ENCODE data around the gene ERICH4. TPM values are rescaled to one million over a fixed set of nuclear protein-coding genes. Genes with fewer than 3 reads are reported as not detected.
A peak's percentile ranks its signal among the peaks of the same experiment; 100 is the strongest.
"Not testable (repeated sequence)": the region's sequence is repeated elsewhere in the genome, so short reads cannot be mapped to it uniquely, and the experiment has no call there.

The ERICH4 gene, protein sequence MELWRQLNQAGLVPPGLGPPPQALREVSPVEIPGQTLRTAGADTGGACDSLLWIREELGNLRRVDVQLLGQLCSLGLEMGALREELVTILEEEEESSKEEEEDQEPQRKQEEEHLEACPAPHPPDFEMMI
- total RNA-seq (2014; rRNA removed; shearing (Covaris generic)), result not detected in 2 replicates
- polyA plus RNA-seq (2014; cell fraction: nucleus; rRNA removed), result not detected in 2 replicates

DNA sequence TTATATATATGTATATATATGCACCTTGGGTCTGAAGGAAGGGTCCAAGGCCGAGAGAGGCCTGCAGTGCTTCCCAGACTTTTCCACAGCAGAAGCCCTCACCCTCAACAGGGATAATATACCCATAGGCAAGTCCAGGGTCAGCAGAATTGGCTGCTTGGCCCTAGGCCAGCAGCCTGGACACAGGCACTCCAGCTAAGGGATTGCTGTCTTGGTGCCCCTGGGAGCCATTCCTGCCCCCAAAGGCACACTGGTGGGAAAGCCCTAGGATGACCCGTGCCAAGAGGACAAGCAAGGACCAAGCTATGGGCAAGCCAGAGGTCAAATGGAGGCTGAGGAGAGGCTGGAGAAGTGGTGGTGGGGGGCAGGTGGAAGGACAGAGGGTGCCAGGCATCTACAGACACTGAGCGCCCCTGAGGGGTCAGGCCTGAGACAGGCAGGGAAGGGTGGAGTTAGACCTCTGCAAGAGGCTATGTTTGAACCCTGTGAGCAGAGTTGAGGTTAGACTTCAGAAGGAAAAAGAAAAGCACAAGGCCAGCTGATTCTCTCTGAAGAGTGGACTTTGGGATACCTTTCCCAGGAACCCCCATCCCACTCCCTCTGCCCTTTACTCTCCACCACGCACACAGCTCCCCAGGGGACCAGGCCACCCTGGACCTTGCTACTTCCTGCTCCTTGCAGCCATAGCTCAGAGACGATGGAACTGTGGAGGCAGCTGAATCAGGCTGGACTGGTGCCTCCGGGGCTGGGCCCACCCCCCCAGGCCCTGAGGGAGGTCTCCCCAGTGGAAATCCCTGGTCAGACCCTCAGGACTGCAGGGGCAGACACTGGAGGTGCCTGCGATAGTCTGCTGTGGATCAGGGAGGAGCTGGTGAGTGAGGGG, at the start of gene ERICH4:
Gene ERICH4 (plus strand): TSS at position 684 of the 883 bp plus-strand sequence. CDS start 14 bp downstream, at position 698.
- no peak for DNase-seq (ENCODE audit: extremely low read depth, low read depth)

DNA sequence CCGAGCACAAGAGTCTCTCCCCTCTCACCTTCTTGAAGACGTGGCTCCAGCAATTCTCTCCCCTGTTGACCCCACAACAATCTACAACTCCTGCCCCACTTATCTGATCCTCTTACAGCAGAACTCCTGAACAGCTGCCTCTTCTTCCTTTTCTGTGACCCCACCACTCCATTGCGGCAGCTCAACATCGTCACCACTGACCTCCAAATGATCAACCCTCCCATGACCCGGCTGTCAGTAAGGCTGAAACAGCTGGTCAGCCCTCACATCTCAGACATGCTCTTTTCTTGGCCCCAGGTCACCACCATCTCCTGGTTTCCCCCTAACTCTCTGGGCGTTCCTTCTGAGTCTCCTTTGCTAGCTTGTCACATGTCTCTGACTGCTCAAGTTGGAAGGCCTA, 47.6 kb upstream of the ERICH4 start:
- no peak for DNase-seq (ENCODE audit: extremely low read depth, low read depth)

DNA sequence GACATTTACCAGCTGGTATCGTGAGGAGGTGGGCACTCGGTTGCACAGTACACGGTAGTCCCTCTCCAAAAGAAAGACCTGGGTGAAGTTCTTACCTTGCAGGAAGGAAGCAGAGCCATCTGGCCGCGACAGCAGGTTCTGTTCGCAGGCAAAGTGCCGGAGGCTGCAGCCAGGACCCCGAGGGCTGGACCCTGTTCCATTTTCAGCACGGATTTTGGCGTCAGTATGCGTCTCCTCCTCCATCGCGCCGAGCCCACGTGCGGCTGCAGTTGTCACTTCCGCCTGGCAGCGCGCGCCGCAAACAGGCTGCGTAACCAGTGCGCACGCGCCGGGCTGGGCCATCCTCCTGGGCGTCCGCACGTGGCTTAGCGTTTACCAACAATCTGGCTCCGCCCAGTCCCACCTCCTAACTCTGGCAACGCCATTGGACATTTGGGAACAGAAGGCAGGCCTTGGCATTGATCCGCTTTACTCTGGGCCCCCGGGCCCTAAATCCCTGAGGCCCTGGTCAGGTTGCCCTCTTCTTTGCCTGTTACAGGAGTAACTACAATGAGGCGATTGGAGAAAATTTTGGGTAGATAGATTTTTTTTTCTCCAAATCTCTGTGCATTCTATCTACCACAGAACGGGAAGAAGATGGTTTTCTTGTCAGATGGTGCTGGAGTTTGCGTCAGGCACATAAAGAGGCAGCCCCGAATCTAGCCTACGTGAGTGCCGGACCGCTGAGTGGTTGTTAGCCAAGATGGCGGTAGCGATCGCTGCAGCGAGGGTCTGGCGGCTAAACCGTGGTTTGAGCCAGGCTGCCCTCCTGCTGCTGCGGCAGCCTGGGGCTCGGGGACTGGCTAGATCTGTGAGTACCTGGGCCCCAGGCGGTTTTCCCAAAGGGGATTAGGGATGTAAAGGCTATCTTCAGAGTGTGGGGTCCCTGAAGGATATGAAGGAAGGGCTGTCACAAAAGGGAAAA, 45.6 kb upstream of the ERICH4 start, which contains the start of the genes BCKDHA and EXOSC5:
Gene BCKDHA (plus strand): TSS at position 733 of the 964 bp plus-strand sequence. CDS start 10 bp downstream, at position 743.
Gene EXOSC5 (minus strand): TSS at position 274 of the 964 bp plus-strand sequence. CDS start 31 bp downstream, at position 243.
- peak; percentile 99 for DNase-seq (ENCODE audit: extremely low read depth, low read depth)

DNA sequence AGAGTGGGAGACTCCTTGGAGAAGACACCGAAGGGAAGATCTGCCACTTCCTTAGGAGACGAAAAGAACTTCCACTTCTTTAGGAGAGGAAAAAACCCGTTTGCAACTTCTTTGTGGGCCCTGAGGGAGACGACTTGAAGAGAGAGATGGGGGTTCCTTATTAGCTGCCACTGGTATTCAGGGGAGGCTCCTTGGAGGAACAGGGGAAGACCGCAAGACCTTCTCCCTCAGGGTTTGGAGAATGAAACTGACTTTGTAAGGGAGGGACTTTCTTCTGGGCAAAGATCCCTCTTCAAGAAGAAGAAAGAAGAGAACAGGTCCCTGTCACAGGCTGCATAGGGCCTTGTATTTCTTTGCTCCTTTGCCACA, 44.9 kb upstream of the ERICH4 start:
- no peak for DNase-seq (ENCODE audit: extremely low read depth, low read depth)

DNA sequence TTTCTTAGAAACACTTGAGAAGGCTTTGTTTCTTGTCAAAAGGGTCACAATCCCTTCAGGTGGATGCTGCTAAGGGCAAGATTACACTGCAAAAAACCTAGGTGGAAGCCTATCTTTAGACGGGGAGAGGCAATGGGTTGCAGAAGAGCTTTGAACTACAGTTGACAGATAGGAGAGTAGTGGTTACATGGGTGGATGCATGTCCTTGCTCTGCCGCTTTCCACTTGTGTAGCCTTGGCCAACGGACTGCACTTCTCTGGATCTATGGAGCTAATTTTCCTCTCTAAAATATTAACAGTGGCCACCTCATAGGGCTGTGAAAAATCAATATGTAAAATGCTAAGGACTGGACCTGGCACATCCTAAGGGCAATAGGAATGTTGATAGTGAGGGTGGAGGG, 44.4 kb upstream of the ERICH4 start:
- no peak for DNase-seq (ENCODE audit: extremely low read depth, low read depth)

DNA sequence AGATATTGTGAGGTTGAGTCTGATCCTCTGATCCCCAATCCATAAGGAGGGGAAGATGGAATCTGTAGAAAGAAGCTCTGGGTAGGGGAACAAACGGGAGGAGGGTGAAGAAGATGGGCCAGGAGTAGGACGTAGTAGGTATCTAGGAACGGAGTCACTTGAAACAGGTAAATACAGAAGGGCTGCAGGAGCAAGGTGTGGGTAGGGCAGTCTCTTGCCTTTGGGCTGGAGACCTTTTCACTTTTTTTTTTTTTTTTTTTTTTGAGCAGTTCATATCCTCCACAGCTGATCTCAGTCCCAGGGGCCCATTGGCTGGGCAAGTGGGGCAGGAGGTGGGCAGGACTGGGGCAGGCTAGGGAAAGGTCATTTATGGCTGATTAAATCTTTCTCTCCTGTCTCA, 43.9 kb upstream of the ERICH4 start:
- no peak for DNase-seq (ENCODE audit: extremely low read depth, low read depth)

DNA sequence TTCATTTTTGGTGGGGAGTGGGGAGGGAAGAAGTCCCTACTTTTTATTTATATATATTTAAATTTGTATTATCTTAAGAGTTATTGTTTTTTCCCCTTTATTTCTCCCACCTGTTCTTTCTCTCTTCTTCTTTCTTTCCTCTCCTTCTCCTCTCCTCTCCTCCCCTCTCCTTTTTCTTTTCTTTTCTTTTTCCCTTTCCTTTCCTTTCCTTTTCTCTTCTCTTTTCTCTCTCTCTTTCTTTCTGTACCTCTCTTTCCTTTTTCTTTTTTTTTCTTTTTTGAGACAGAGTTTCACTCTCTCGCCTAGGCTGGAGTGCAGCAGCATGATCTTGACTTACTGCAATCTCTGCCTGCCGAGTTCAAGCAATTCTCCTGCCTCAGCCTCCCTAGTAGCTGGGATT, 43.4 kb upstream of the ERICH4 start:
- no peak for DNase-seq (ENCODE audit: extremely low read depth, low read depth)

DNA sequence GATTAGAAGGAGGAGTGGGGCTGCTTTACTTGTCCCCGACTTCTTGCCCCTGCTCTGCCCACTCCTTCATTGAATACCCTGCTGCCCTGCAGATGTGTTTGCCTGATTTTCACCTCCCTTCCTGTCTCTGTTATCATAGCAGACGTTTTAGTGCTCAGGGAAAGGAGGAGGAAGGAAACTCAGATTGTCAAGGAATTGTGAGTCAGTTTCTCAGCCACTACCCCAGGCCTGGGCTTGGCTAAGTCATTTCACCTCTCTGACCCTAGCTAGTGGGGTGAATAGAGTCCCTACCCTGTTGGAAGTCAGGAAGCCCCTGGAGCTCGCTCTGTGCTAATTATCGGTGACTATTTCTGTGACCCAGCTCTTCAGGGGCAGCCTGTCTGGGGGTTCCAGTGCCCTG, 41.5 kb upstream of the ERICH4 start:
- DNase-seq (ENCODE audit: extremely low read depth, low read depth), result no peak

DNA sequence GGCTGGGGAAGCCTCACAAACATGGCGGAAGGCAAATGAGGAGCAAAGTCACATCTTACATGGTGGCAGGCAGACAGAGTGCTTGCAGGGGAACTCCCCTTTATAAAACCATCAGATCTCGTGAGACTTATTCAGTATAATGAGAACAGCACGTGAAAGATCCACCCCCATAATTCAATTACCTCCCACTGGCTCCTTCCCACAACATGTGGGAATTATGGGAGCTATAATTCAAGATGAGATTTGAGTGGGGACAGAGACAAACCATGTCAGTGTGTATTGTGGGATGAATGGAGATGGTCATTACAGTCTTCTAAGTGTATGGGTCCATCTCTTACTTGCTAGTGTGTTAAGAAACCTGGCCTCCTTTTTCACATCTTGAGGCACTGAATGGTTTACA, 40.9 kb upstream of the ERICH4 start:
- no peak for DNase-seq (ENCODE audit: extremely low read depth, low read depth)

DNA sequence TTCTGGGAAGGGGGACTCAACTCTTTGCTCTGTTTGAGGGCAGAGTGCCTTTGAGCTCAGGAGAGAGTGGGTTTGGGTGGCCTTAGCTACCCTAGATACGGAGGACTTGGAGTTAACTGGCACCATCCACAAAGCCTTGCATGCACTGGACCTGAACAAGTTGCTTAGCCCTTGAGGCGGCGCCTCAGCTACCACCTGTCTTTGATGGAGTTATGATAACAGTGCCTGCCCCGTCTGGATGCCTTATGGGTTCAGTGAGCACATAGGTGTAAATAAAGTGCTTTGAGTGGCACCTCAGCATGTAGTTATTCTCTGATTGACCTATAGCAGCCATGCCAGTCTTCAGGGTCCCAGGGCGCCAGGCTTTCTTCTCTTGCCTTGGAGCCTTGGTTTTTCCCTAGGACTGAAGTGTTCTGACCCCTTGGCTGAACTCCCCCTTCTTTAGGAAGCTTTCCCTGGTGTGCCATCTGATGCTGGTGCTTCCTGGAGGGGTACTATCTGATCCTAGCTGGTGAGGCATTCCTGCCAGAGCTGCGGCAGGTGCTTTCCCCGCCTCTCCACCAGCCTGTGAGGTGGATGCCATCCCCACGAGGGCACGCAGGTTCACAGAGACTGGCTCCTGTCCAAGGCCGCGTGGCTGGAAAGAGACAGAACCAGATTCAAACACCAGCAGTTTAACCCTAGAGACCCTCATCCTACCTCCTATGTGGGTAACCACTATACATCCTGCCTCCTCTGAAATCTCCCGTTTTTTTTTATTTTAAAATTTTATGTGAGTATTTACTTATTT, 39.6 kb upstream of the ERICH4 start:
- no peak for DNase-seq (ENCODE audit: extremely low read depth, low read depth)

DNA sequence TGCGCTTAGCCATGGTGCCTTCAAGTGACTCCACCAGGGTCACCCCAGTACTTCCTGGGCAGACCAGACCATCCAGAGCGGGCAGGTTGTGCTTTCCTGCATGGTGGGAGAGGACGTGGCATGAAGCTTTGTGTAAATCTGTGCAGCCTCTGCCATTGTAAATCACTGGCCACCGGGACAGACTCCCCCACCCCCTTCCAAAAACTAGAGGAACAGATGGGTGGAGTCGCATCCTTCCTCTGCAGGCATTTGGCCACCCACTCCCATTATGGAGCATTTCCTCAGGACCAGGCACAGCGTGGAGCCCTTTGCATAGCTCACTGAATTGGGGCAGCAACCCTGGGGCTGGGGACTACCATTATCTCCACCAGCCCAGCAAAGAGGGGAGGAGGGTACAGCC, 37.2 kb upstream of the ERICH4 start:
- no peak for DNase-seq (ENCODE audit: extremely low read depth, low read depth)

DNA sequence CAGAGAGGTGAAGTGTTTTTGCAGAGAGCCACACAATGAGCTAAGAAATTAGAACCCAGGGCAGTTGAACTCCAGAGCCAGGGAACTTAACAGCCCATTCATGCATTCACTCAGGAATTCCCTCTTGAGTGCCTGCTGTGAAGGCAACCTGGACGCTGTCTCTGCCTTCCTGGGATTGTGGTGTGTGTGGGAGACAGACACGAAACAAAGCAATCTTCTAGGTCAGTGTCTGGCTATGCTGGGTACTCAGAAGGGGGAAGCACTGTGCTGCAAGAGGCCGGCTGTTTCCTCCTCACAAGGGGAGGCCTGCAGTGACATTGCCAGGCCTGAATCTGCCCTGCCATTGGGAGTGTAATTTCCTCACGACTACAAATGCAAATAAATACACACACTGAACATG, 35.7 kb upstream of the ERICH4 start:
- DNase-seq (ENCODE audit: extremely low read depth, low read depth), result no peak

DNA sequence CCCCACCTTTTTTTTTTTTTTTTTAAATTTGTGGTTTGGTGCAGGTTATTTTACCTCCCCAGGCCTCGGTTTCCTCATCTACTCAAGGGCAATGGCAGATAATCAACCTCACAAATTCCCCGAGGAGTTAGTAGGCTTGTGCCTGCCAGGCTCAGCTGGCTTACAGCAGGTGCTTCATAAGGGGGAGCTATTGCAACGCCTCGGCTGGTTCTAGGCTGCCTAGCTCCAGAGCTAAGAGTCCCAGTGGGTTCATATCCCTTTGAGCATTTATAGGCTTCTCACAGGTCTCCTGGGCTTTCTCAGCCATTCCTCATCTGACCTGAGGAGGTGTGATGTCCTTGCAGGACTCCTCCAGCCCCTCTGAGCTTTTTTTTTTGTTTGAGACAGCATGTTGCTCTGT, 34.7 kb upstream of the ERICH4 start:
- DNase-seq (ENCODE audit: extremely low read depth, low read depth), result no peak

DNA sequence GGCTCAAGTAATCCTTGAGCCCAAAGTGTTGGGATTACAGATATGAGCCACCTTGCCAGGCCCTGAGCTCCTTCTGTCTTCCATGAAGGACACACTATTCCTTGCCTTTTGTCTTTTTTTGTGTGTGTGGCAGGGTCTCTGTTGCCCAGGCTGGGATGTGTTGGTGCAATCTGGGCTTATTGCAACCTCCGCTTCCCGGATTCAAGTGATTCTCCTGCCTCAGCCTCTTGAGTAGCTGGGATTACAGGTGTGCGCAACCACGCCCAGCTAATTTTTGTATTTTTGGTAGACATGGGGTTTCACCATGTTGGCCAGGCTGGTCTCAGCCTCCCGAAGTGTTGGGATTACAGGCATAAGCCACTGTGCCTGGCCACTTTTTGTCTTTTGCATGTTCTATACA, 34.1 kb upstream of the ERICH4 start:
- not testable (repeated sequence) for DNase-seq (ENCODE audit: extremely low read depth, low read depth)

DNA sequence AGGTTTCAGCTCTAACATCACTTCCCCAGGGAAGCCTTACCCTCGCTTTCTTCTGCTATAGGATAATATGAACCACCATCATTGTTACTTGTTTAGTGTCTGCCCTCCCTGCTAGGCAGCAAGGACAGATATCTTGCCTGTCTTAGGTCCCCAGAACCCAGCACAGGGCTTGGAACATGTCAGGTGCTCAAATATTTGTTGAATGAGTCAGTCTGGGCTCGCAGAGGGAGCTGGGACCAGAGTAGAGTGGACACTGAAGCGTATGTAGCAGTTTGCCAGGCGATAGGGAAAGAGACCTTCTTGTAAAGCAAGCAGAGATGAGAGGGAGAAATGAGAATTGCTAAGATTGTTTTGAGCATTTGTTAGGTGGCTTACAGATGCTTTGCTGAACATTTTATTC, 33.7 kb upstream of the ERICH4 start:
- DNase-seq (ENCODE audit: extremely low read depth, low read depth), result no peak

DNA sequence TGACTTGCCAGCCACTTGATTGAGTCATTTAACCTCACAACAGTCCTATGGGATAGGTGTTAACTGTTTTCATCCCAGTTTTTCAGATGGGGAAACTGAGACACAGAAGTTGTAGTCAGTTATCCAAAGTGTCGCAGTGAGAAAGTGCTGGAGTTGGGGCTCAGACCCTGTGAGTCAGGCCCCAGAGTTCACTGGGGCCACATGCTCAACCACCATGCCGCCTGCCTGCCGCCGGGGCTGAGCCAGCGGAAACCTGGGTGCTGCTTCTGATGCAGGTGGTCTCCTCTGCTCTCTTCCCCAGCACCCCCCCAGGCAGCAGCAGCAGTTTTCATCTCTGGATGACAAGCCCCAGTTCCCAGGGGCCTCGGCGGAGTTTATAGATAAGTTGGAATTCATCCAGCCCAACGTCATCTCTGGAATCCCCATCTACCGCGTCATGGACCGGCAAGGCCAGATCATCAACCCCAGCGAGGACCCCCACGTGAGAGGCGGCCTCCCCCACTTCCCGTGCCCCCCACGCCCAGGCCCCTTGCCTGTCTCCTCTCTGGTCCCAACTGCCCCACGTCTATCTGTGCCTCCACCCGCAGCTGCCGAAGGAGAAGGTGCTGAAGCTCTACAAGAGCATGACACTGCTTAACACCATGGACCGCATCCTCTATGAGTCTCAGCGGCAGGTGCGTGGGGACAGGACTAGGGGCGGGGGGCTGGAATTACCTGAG, 32.5 kb upstream of the ERICH4 start:
- DNase-seq (ENCODE audit: extremely low read depth, low read depth), result no peak

DNA sequence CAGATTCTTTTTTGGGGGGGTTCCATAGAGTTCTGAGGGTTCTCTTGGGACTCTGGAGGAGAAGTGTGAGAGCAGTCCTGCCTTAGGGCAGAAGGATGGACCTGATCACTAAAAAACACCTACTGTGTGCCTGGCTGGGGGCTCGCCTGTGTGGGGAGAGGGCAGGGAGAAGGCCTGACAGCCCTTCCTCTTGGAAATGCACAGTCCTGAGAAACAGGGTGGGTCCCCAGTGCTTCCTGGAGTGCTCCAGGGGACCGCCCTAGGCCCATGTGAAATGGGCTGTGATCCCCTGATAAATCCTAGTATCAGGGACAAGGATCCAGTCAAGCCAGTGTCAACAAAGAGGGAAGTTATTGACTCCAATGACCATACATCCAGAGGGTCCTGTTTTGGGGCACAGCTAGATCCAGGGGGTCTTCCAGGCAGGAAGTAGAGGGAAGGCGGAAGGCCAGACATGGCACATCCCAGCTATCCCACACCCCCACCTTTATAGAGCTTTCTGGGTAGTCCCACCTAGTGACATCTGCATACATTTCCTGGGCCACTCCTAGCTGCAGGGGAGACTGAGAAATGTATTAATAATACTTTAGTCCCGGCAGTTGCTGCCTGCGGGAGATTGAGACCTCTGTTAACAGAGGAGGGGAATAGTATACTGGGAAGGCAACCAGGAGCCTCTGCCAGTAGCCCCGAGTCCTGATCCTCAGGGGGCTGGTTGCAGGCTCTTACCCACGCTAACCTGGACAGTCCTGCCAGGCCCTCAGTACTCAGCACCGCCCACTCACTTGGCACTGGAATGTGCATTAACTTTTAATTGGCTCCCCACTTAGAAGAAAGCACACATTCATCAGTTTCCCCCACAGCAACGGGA, 31.6 kb upstream of the ERICH4 start:
- DNase-seq (ENCODE audit: extremely low read depth, low read depth), result no peak

DNA sequence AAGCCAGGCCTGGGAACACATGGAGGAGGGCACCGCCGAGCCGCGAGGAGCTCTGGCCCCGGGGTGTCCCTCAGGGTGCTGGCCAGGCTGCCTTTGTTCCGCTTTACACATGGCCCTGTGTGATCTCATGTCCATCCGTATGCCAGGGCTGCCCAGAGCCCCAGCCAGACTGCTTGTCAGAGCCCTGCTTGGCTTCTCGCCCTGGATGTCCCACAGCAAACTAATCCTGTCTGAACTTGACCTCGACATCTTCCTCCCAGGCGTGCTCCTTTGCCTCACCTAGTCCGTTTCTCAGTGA, 31.0 kb upstream of the ERICH4 start:
- DNase-seq (ENCODE audit: extremely low read depth, low read depth), result no peak

DNA sequence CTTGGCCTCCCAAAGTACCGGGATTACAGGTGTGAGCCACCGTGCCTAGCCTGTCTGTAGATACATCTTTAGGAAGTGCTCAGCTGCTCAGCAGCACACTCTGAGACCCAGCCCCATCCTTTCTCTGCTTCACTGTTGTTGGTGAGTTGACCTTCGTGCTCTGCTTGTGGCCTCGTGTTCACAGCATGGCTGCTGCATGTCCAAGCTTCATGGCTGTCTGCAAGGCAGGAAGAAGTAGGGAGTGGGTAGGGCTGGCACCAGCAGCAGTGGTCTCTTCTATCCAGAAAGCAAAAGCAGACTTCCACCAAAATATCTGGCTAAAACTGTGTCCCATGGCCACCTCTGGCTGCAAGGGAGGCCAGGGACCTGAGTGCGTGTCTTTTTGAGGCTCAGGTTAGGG, 30.0 kb upstream of the ERICH4 start:
- no peak for DNase-seq (ENCODE audit: extremely low read depth, low read depth)

Data from NCI-H460 (cell line).